HG02884 (cell line): ENCODE measurements around the gene CAPRIN2.

Experiments used
- ATAC-seq: cut with Tn5 transposase; IDR thresholded peaks from one replicate; pipeline ENCODE4 v1.9.1; 2021; ENCODE audit warnings: mild to moderate bottlenecking, moderate library complexity; ENCODE audit not compliant: unreplicated experiment

The CAPRIN2 gene, protein sequence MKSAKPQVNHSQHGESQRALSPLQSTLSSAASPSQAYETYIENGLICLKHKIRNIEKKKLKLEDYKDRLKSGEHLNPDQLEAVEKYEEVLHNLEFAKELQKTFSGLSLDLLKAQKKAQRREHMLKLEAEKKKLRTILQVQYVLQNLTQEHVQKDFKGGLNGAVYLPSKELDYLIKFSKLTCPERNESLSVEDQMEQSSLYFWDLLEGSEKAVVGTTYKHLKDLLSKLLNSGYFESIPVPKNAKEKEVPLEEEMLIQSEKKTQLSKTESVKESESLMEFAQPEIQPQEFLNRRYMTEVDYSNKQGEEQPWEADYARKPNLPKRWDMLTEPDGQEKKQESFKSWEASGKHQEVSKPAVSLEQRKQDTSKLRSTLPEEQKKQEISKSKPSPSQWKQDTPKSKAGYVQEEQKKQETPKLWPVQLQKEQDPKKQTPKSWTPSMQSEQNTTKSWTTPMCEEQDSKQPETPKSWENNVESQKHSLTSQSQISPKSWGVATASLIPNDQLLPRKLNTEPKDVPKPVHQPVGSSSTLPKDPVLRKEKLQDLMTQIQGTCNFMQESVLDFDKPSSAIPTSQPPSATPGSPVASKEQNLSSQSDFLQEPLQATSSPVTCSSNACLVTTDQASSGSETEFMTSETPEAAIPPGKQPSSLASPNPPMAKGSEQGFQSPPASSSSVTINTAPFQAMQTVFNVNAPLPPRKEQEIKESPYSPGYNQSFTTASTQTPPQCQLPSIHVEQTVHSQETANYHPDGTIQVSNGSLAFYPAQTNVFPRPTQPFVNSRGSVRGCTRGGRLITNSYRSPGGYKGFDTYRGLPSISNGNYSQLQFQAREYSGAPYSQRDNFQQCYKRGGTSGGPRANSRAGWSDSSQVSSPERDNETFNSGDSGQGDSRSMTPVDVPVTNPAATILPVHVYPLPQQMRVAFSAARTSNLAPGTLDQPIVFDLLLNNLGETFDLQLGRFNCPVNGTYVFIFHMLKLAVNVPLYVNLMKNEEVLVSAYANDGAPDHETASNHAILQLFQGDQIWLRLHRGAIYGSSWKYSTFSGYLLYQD

DNA sequence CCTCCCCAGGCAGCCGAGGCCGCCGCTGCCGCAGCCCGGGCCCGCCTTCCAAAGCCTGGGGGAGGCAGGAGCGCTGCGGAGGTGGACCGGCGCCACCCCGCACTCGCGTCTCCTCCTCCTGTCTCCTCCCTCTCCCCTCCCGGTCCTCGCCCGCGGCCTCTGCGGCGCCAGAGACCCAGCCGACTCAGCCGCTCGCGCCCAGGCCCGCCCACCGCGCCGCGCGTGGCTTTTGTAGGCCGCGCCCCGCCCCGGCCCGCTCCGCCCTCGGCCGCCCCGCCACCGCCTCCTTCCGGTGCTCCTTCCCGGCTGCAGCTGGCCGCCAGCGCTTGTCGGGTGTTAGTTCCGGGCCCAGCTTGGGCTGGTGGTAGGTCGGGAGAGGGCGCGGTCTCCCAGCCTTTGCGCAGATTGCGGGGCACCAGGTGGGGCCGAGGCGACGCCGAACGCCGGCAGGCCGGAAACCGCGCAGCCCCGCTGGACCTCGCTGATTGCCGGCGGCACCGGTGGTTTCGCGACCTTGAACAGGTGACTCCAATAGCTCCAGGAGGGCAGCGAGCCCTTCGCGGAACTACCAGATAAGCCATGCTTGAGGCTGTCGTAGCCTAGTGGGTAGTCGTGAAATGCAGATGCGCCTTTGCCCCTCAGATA, at the start of gene CAPRIN2:
Gene CAPRIN2, minus strand, starts transcription at position 202 of the 645 bp plus-strand sequence. CDS start 1,431 bp downstream, outside the sequence.
- ATAC-seq = peak; percentile 88

DNA sequence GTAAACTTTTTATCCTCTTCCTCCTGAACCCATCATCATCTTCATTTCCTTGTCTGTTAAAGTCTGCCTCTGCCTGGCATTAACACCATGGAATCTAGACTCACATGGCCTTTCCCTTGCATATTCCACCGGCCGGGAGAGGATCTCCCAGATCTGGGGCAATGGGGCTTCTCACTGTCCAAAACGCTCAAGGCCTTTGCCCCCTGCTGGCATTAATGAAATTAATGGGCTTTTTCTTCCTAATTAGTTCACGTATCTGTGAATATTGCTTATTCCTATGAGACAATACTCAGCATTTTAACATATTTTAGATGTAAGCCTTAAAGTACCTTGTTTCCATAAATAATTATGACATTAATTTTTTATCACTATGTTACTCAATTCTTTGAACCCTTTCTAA, 42.9 kb upstream of the CAPRIN2 start:
- ATAC-seq = no peak

DNA sequence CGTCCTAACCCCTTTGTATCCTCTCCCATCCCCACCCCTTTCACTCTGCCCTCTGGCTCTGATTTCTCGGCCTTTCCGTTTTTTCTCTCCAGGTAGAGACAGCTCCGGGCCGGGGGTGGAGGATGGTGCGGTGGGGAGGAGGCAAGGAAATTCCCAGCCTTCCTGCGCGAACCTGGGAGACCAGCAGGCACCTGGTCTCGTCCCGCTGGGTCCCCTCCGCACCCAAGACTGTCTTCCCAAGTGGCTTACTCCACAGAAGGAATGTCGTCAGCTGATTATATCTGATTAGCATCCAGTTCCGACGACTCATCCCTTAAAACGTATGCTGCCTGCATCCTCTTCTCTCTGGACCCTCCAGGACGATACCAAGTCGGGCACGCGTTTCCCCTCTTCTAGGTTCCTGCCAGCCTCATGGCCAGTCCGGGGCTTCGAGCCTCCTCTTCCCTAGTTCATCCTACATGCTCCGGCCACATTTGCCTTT, 42.2 kb upstream of the CAPRIN2 start:
- ATAC-seq = no peak

DNA sequence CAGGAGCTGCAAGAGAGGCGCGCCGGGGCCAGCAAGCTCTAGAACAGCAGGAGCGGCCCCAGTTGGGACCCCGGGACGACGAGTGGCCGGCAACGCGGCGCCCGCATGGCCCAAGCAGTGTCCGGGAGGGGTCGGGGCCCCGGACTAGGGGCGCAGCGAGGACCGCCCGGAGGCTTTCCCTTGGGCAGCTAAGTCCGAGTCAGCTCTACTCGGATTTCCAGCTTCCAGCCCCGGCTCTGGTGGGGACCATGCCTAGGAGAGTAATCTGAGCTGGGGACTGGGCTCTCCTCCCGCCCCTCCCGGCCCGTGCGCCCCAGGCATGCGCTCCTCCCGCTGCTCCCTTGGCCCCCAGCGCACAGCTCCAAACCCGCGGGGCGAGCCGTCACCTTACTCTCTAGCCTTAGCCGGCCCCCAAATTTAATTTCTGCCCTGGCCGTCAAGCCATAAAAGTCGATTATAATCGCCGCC, 41.6 kb upstream of the CAPRIN2 start:
- no peak for ATAC-seq

DNA sequence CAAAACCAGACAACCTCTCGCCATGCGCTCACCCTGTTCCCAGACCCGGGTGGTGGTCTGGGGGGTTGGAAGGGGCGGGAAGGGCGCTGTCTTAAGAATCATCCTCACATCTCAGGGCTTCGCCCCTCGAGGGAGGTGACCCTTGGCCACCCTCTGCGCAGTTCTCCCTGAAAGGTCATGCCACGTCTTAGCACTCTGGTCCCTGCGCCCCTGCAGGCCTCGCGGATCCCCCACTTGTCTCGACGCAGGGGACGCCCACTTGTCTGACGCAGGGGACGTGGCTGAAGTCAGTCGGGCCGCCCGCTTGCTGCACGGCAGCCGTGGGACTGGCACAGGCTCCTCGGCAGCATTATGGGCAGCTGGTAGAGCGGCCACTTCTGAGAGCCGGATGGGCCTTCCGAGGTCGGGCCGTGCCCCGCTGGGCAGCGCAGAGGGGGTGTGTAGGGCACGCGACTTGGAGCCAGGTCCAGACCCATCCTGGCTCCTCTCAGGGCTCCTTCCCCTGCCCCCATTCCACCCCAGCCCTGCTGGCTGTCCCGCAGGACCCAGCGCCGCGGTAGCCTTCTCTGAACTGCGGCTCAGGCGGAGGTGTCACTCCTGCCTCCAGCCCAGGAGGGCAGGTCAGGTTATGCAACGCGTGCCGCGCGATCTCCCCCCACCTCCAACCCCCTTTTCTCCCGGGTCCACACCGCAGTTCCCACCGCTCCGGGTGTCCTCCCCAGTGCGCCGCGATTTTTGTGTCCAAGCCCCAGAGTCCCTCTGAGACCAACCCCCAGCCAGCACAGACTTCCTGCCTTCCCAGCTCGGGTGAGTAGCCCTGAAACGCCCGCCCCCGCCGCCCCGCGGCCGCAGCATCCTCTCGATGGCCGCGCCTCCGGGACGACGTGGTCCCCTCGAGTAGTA, 40.9 kb upstream of the CAPRIN2 start:
- peak; percentile 94 for ATAC-seq

DNA sequence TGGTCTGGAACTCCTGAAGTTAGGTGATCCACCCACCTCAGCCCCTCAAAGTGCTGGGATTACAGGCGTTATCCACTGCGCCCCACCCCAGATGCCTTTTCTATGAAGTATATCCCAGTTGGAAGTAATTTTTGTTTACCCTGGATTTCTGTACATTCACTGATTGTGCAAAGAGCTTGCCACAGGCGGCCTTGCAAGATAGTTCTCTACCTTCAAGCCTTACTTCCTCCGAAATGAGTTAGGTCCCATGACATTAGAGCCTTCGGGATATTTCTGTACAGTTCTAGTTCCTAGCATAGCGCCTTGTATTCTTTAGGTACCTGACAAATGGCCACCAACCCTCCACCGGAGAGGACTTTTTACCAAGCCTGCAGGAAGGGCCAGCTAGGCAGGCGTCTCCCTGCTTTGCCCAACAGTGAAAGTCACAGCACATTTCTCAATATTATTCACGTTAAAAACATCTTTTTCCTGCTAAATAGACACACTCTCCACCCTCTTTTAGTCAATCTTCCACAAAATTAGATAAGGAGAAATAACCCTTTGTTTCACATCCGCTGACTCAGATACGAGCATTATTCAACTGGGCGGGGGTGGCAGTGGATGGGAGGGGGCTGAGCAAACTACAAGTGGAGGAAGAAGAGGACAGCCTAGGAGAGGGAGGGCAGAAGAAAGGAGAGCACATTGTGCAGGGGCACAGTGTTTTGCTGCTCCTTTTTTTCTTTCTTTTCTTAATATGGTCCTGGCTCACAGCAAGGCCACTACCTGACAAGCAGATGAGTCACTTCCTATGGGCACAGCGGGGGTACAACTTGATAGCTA, 40.0 kb upstream of the CAPRIN2 start:
- ATAC-seq = no peak

DNA sequence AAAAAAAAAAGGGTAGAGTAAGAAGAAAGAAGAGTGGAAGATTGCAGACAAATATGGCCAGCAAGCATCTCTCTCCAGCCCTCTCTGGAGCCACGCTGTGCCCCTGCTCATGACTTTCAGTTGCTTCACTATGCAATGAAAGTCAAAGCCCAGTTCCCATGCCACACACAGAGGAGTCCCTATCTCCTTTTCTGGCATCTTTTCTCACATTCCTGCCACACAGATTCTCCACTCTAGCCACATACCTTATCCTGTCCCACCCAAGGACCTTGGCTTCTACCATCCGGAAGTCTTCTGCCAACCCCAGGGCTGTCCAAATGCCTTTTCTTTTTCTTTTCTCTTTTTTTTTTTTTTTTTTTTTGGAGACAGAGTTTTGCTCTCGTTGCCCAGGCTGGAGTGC, 39.3 kb upstream of the CAPRIN2 start:
- no peak for ATAC-seq

DNA sequence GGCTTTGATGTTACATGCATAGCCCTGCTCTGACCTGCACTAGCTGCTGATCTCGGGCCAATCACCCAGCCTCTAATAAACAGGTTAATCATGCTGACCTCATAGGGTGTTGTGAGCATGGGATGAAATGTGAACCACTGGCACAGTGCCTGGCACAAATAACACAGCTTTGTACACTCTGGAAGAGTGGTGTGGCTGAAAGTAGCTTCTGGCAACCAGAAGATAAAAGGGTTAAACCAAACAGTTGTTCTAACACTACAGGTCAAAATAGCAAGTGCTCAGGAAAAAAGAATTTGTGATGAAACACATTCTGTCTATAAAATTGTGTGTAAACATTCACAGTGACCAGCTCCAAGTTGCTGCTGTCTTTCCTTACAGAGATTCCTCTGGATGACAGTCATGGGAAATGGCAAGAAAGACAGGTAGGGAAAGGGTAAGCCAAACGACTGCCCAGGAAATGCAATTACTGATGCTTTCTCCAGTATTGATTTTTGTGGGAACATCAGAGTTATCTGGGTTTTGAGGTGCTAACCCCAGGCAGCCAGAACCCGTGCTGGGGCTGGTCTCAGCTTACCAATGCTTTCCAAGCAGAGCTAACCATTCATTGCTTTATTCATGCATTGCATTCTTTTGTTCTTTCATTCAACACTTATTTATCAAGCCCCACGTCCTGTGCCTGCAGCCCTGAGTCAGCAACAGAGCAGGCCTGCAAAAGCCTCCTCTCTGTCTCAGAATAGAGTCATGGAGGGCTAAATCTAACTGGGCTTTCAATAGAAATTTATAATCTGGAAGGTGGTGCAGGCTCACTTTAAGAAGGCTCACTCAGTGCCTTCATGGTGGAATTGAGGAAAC, 38.1 kb upstream of the CAPRIN2 start:
- no peak for ATAC-seq

DNA sequence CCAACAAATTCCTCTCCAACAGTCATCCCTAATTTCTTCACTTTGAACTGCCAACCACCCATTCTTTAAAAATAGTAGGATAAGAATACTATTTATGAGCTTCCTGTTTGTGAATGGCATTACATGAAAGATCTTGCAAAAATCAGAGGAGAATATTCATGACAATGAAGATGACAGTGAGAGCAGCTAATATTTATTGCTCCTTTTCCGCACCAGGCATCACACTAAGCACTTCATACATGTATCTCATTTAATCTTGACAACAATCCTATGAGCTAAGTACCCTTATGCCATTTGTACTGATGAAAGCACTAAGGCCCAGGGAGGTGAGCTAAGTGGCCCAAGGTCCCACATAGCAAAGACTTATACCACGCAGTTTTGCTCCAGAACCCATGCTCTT, 37.3 kb upstream of the CAPRIN2 start:
- ATAC-seq = no peak

DNA sequence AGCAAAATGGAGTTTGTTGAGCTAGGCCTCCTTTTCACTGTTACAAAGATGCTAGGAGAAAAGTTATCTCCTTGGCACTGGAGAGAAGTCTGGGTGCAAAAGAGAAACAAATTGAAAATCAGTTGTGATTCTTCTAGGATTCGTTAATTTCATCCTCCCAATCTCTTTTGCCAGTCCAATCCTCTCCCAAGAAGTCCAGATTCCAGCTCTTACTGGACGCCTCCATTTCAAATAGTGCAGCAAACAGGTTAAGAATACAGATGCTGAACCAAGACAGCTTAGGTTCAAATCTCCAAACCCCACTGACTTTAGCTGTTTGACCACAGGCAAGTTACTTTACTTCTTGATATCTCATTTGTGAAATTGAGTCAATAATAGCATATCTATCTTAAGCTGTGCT, 34.0 kb upstream of the CAPRIN2 start:
- ATAC-seq = no peak

DNA sequence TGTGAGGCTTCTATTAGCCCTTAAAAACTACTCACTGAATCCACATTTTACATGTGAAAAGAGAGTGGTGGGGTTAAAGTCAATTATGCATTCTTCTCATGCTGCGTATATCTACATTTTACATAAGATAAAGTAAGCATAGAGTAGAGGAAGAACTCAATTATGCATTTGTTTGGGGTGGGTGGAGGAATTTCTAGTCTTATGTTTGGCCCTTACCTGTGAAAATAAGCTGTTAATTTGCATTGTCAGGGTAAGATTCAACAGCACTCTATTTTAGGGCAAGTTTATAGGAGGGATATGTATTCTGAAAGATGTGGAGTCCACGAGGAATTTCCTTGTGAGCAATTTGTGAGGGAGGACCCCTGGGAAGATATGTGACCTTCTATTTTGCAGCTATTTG, 30.9 kb upstream of the CAPRIN2 start:
- no peak for ATAC-seq

DNA sequence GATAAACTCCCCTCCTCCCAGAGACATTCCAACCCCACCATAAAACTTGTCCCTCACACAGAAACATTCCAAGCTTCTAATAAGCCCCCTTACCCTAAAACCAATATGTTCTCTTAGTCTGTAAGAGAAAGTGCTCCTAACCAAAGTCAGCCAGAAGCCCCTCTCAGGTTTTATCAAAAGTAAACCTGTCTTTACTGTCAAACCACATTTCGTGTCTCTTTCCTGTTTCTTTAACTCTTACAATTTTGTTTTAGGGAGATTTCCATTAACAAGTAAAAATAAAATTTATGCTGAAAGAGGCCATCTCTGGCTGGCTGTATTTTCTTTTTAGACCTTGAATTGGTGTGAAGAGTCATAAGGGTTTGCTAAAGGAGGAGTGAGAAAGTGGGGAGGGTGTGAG, 29.8 kb upstream of the CAPRIN2 start:
- ATAC-seq = no peak

DNA sequence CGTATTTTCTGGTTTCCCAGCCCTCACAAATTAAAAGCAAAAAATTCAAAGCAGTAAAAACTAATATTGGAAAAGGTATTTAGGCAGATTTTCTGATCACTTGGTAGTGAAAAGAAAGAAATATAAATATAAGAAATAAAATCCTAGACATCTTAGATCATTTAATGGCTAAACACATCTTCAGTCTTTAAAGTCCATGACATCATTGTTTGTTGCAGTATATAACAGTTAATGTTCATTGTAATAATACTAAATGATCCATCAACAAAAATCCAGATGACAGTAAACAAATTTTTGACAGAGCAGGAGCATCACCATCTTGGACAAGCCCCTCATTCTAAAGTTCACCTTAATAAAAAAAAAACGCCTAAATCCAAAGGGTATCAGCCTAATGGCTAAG, 29.2 kb upstream of the CAPRIN2 start:
- no peak for ATAC-seq

DNA sequence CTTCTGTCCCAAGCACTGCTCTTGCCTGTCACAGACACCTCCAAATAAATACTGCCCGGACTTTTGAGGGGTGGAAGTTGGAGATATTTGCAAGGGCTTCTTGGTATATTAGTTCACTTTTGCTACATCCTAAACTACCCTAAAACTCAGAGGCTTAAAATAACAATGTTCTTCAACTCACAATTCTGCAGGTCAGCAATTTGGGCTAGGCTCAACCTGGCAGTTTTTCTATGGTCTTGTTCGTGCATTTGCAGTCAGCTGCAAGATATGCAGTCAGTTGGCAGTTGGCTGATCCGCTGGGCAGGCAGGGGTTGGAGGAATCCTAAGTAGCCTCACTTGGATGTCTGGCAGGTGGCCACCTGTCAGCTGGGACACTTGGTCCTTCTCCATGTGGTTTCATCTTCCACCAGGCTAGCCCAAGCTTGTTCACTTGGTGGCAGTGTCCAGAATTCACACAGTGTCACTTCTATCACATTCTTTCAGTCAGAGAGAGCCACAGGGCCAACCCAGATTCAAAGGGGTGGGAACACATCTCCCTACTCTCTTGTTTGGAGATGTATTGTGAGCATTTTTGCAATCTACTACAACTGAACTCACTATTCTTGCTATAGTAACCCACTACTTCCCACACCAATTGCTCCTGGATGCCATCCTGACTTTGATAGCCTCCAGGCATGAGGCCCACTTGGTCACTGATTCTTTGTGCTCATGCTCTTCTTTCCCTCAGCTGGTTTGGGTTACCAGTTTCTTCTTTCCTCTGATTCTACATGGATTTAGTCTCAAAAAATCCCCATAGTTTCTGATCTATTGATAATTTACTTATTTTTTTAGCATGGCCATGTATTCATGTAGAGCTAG, 27.8 kb upstream of the CAPRIN2 start:
- ATAC-seq = no peak

DNA sequence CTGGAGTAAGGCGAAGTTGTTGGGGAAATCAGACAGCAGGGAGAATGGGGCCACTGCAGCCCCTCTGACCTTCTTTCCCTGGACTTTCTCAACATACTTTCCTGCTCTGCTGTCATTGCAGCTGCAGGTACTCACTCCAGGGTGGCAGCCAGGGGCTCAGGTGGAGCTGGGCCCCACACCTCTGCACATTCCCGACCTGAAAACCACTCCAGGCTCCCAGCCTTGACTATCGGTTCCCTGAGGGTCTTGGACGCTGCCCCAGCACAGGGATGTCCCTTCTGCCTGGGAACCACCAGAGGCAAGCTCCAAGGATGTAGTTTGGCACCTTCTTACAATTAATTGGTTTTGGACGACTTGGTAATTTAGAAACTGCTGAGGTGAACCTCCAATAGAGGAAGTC, 24.8 kb upstream of the CAPRIN2 start:
- no peak for ATAC-seq

DNA sequence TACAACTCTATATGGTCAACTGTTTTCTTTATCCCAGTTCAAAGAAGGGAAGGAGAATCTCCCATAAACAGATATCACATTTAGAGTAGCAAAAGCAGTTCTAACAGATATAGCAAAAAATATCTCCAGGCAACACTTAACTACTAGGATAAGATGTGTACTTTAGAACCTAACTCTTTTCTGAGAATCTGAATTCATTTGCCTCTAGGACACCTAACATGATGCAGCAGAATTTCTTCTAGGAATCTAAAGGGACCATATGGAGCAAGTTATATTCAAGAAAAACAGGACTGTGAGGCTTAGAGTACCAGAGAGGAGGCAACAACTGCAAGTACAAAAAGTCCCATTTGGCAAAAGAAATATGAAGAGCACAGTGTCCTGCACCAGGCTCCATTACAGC, 24.4 kb upstream of the CAPRIN2 start:
- no peak for ATAC-seq

DNA sequence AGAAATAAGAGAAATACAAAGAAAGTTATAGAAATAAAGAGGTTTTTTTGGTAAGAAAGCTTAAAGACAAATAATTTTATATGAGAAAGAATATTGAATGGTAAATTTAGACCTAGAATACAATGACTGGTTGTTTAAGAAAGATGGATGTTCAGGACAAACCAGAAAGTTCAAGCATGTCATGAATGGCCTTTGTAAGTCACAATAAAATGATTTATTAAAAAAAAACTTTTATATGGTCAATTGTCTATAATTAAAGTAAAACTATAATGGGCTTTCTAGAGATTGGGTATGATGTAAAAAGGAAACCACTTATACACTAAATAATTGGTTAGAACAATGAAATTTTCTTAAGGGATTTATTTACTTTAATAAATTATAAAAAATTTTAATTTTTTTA, 19.8 kb upstream of the CAPRIN2 start:
- ATAC-seq = no peak
